Transverse colon (tissue), 3 donors: ENCODE measurements around the gene RABGAP1L.

Source experiments
- POLR2A ChIP-seq: fragments of 450-650 bp; IDR thresholded peaks from one replicate; pipeline ENCODE4 v1.6.1; 2016; ENCODE audit warnings: antibody characterized with exemption, mild to moderate bottlenecking, moderate library complexity
- TF ChIP-seq, protein P1 (sequence below), 5 experiments: fragments of 200-600 bp in 3 of 5; fragments of 450-650 bp in 2 of 5; sonication (generic) in 3 of 5; IDR thresholded peaks; 1 replicate in 2 of 5; 2 replicates in 3 of 5; pipeline ENCODE4 v1.5.1; 2016 to 2017; ENCODE audit warnings: antibody characterized with exemption in 5 of 5, inconsistent platforms in 3 of 5, mild to moderate bottlenecking in 2 of 5, moderate library complexity in 1 of 5

GRCh38 chr1:174465855-174466254, 306.5 kb downstream of the RABGAP1L start:
- TF ChIP-seq, protein P1, sequence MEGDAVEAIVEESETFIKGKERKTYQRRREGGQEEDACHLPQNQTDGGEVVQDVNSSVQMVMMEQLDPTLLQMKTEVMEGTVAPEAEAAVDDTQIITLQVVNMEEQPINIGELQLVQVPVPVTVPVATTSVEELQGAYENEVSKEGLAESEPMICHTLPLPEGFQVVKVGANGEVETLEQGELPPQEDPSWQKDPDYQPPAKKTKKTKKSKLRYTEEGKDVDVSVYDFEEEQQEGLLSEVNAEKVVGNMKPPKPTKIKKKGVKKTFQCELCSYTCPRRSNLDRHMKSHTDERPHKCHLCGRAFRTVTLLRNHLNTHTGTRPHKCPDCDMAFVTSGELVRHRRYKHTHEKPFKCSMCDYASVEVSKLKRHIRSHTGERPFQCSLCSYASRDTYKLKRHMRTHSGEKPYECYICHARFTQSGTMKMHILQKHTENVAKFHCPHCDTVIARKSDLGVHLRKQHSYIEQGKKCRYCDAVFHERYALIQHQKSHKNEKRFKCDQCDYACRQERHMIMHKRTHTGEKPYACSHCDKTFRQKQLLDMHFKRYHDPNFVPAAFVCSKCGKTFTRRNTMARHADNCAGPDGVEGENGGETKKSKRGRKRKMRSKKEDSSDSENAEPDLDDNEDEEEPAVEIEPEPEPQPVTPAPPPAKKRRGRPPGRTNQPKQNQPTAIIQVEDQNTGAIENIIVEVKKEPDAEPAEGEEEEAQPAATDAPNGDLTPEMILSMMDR (IDR thresholded peaks at IDR 0.05): no peak
- TF ChIP-seq POLR2A: no peak
